DLD1 (cell line): Measurements from ENCODE around the gene C10orf143.

Source experiments
- in situ Hi-C: cut with HindIII; loops from 2 replicates; pipeline ENCODE4 v1.10.0; 2017; ENCODE audit warnings: low sequenced_read_pairs

The C10orf143 gene

GRCh38 chr10:130054021-130054420 lies 56.6 kb downstream of the C10orf143 start:
- in situ Hi-C loops: no loop called here

- in situ Hi-C loops: no loop called here
Measured at GRCh38 chr10:130053561-130053960, 57.1 kb downstream of the C10orf143 start.

GRCh38 chr10:130052193-130052592 lies 58.4 kb downstream of the C10orf143 start:
- in situ Hi-C loops: no loop called here

GRCh38 chr10:130050721-130051120 lies 59.9 kb downstream of the C10orf143 start:
- in situ Hi-C loops: no loop called here

GRCh38 chr10:130049987-130050386 lies 60.6 kb downstream of the C10orf143 start:
- in situ Hi-C loops: no loop called here

GRCh38 chr10:130049244-130049643 lies 61.4 kb downstream of the C10orf143 start:
- in situ Hi-C loops: no loop called here

- in situ Hi-C loops: no loop called here
Measured at GRCh38 chr10:130048081-130048480, 62.5 kb downstream of the C10orf143 start.

- in situ Hi-C loops: no loop called here
Measured at GRCh38 chr10:130047336-130047735, 63.3 kb downstream of the C10orf143 start.

- in situ Hi-C loops: no loop called here
Measured at GRCh38 chr10:130046591-130046990, 64.0 kb downstream of the C10orf143 start.

- in situ Hi-C loops: no loop called here
Measured at GRCh38 chr10:130045801-130046321, 64.8 kb downstream of the C10orf143 start.

- in situ Hi-C loops: no loop called here
Measured at GRCh38 chr10:130045091-130045652, 65.5 kb downstream of the C10orf143 start.

GRCh38 chr10:130044067-130045061 lies 66.3 kb downstream of the C10orf143 start:
- in situ Hi-C loops: no loop called here

- in situ Hi-C loops: no loop called here
Measured at GRCh38 chr10:130043491-130043890, 67.1 kb downstream of the C10orf143 start.

GRCh38 chr10:130042381-130042780 lies 68.2 kb downstream of the C10orf143 start:
- in situ Hi-C loops: no loop called here

GRCh38 chr10:130041451-130042371 lies 68.9 kb downstream of the C10orf143 start:
- in situ Hi-C loops: no loop called here

- in situ Hi-C loops: no loop called here
Measured at GRCh38 chr10:130040817-130041330, 69.8 kb downstream of the C10orf143 start.

GRCh38 chr10:130040351-130040750 lies 70.3 kb downstream of the C10orf143 start:
- in situ Hi-C loops: no loop called here

GRCh38 chr10:130039141-130039540 lies 71.5 kb downstream of the C10orf143 start:
- in situ Hi-C loops: no loop called here

GRCh38 chr10:130038611-130039109 lies 72.0 kb downstream of the C10orf143 start:
- in situ Hi-C loops: no loop called here

- in situ Hi-C loops: no loop called here
Measured at GRCh38 chr10:130038019-130038555, 72.5 kb downstream of the C10orf143 start.
